ENCODE measurements around the gene AHR. TPM values are rescaled to one million over a fixed set of nuclear protein-coding genes. Genes with fewer than 3 reads are reported as not detected.

AHR gene
- total RNA-seq, 1 donor from 2014 or later: 73.9 TPM

GRCh38 chr7:17365775-17366174 lies 67.3 kb downstream of the AHR start:
- Mint-ChIP-seq H3K36me3 (ENCODE audit: low read depth, unreplicated experiment) (peaks cover 5% of the 10 kb centered on the region), H3K27ac (ENCODE audit: unreplicated experiment) (no peak overlapping the region), H3K9me3 (ENCODE audit: unreplicated experiment) (no peaks in the 10 kb centered on the region)

DNA sequence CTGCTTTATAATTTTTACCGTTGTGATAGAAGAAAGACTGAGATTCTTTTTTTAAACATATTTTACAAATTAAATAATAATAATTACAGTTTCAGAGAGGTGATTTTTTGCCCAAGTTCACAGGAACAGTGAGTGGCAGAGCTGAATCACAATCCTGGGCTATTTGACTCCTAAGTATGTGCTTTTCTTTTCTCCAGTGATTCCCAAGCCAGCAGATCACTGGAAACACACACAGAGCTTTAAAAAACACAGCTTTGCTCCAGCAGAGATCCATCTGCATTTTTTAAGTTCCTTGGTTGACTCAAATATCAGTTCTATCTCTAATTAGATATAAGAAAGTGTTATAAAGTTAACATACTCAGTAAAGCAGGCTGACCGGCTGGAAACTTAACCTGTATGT lies 69.0 kb downstream of the AHR start:
- Mint-ChIP-seq H3K9me3 (ENCODE audit: unreplicated experiment) (no peaks in the 10 kb centered on the region), H3K4me3 (ENCODE audit: unreplicated experiment) (no peak overlapping the region), H3K36me3 (ENCODE audit: low read depth, unreplicated experiment) (no peaks in the 10 kb centered on the region), H3K27ac (ENCODE audit: unreplicated experiment) (no peak overlapping the region), H3K4me1 (ENCODE audit: unreplicated experiment) (peaks cover 2% of the 10 kb centered on the region), H3K27me3 (ENCODE audit: unreplicated experiment) (no peaks in the 10 kb centered on the region)
- TF ChIP-seq, protein P1, sequence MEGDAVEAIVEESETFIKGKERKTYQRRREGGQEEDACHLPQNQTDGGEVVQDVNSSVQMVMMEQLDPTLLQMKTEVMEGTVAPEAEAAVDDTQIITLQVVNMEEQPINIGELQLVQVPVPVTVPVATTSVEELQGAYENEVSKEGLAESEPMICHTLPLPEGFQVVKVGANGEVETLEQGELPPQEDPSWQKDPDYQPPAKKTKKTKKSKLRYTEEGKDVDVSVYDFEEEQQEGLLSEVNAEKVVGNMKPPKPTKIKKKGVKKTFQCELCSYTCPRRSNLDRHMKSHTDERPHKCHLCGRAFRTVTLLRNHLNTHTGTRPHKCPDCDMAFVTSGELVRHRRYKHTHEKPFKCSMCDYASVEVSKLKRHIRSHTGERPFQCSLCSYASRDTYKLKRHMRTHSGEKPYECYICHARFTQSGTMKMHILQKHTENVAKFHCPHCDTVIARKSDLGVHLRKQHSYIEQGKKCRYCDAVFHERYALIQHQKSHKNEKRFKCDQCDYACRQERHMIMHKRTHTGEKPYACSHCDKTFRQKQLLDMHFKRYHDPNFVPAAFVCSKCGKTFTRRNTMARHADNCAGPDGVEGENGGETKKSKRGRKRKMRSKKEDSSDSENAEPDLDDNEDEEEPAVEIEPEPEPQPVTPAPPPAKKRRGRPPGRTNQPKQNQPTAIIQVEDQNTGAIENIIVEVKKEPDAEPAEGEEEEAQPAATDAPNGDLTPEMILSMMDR (IDR thresholded peaks at IDR 0.05; ENCODE audit: unreplicated experiment): no peak
- no peak for DNase-seq (ENCODE audit: low spot score)

More at GRCh38 chr7:17365775-17366174, 67.3 kb downstream of the AHR start:
- no peak for DNase-seq (ENCODE audit: low spot score)
- TF ChIP-seq, protein P1 (IDR thresholded peaks at IDR 0.05; ENCODE audit: unreplicated experiment): no peak
- peaks cover 2% of the 10 kb centered on the region for H3K4me1 Mint-ChIP-seq (ENCODE audit: unreplicated experiment)
- no peak overlapping the region for H3K4me3 Mint-ChIP-seq (ENCODE audit: unreplicated experiment)
- peaks cover 3% of the 10 kb centered on the region for H3K27me3 Mint-ChIP-seq (ENCODE audit: unreplicated experiment)

DNA sequence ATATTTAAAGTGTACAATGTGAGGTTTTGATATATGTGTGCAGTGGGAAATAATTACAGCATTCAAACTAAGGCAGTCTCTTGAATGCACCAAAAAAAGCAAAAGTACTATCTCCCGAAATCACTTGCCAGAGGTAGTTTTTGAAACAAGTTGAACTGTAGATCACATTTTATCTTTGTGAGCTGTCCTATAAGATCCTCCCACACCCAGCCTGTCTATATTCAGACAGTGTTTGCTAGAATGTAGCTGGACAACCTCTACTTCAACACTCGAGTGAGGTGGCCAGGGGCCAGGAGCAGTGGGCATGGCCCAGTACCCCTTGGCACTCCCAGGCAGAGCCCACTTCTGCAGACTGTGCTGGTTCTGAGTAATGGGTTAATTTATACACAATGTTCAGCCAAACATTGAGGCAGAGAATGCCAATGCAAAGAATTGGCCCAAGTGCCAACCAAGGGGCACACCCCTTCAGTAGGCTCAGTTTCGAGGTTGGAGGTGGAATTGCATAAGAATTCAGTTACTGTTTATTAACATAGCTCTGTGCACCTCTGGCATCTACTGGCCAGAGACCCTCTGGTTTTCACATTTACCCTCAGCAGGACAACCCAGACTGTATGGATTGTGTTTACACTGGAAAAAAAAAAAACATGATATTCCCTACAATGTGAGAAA lies 70.5 kb downstream of the AHR start:
- Mint-ChIP-seq H3K4me3 (ENCODE audit: unreplicated experiment) (no peak overlapping the region), H3K9me3 (ENCODE audit: unreplicated experiment) (no peaks in the 10 kb centered on the region), H3K27ac (ENCODE audit: unreplicated experiment) (no peak overlapping the region), H3K4me1 (ENCODE audit: unreplicated experiment) (peaks cover 2% of the 10 kb centered on the region), H3K27me3 (ENCODE audit: unreplicated experiment) (no peaks in the 10 kb centered on the region), H3K36me3 (ENCODE audit: low read depth, unreplicated experiment) (no peaks in the 10 kb centered on the region)
- no peak for DNase-seq (ENCODE audit: low spot score)
- TF ChIP-seq, protein P1 (IDR thresholded peaks at IDR 0.05; ENCODE audit: unreplicated experiment): no peak

DNA sequence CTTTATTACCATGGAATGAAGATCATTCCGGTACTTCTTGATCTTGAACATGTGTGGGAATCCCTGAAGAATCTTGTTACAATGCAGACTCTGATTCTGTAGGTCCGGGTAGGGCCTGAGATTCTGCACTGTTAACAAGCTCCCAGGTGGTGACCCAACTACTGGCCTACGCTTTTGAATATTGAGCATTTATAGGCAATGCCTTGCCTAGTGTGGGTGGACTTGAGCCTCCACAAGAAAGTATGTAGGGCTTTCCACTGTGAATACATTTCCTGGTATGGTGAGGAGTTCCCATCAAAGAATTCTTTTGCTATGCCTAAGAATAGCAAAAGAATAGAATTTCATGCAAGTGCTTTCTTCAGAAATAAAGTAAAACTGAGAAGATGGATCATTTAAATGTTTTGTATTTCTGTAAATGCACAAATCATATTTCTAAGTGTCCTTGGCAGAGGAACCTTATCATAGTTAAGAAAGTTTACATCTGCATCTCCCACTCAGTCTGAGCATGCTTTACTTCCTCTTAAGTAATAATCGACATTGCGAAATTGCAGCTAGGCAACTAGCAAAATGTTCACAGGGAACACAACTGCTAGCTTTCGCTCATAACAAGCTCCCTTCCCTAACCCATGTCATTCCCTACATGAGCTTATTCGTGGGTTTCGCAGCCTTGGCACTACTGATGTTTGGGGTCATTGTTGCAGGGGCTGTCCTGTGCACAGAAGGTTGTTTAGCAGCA lies 71.4 kb downstream of the AHR start:
- no peak for DNase-seq (ENCODE audit: low spot score)
- TF ChIP-seq, protein P1 (IDR thresholded peaks at IDR 0.05; ENCODE audit: unreplicated experiment): no peak
- no peaks in the 10 kb centered on the region for H3K27me3 Mint-ChIP-seq (ENCODE audit: unreplicated experiment)
- H3K9me3 Mint-ChIP-seq (ENCODE audit: unreplicated experiment): no peaks in the 10 kb centered on the region
- no peaks in the 10 kb centered on the region for H3K36me3 Mint-ChIP-seq (ENCODE audit: low read depth, unreplicated experiment)
- H3K4me3 Mint-ChIP-seq (ENCODE audit: unreplicated experiment): no peak overlapping the region
- no peak overlapping the region for H3K27ac Mint-ChIP-seq (ENCODE audit: unreplicated experiment)
- H3K4me1 Mint-ChIP-seq (ENCODE audit: unreplicated experiment): peaks cover 2% of the 10 kb centered on the region

All from endothelial cell (in vitro differentiated cells).